Measurements from ENCODE around the gene HDAC4.

DNA sequence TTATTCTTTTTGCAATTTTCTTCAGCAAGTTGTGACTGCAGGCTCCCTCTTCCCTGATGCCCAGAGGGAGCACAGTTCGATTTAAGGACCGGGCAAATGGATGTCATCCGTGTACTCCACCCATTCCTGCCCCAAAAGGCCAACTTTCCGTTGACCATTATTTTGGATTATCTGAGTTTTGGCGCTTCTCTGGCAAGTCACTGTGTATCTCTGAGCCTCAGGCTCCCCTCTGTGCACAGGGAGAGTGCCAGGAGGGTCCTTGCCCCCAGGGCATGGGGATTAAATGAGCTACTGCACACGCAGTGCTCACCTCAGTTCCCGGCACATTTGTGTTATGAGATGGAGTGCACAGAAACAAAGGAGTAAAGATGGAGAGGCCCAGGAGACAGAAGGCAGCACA, 41.4 kb upstream of the HDAC4 start:
- TF ChIP-seq YY1 (IDR thresholded peaks at IDR 0.05; ENCODE audit: insufficient read depth, insufficient read length): no peak
- no peak for TF ChIP-seq ZNF274 (IDR thresholded peaks at IDR 0.05; ENCODE audit: low read depth, low read length)
